ENCODE results near the gene CELSR1.
"Not testable (repeated sequence)": the region's sequence is repeated elsewhere in the genome, so short reads cannot be mapped to it uniquely, and the experiment has no call there.

DNA sequence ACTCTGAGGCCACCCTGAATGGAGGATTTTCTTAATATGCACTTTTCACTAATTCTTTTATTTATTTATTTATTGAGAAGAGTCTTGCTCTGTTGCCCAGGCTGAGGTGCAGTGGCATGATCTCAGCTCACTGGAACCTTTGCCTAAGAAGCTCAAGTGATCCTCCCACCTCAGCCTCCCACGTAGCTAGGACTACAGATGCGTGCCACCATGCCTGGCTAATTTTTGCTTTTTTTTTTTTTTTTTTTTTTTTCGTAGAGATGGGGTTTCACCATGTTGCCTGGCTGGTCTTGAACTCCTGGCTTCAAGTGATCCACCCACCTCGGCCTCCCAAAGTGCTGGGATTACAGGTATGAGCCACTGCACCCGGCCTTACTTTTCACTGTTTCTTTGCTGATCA lies 140.4 kb downstream of the CELSR1 start:
- TF ChIP-seq, protein P1, sequence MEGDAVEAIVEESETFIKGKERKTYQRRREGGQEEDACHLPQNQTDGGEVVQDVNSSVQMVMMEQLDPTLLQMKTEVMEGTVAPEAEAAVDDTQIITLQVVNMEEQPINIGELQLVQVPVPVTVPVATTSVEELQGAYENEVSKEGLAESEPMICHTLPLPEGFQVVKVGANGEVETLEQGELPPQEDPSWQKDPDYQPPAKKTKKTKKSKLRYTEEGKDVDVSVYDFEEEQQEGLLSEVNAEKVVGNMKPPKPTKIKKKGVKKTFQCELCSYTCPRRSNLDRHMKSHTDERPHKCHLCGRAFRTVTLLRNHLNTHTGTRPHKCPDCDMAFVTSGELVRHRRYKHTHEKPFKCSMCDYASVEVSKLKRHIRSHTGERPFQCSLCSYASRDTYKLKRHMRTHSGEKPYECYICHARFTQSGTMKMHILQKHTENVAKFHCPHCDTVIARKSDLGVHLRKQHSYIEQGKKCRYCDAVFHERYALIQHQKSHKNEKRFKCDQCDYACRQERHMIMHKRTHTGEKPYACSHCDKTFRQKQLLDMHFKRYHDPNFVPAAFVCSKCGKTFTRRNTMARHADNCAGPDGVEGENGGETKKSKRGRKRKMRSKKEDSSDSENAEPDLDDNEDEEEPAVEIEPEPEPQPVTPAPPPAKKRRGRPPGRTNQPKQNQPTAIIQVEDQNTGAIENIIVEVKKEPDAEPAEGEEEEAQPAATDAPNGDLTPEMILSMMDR (IDR thresholded peaks at IDR 0.05; ENCODE audit: low read length): not testable (repeated sequence)
- TF ChIP-seq EZH2 (optimal IDR thresholded peaks at IDR 0.05; ENCODE audit: low read depth, low read length); EZH2phosphoT487 (IDR thresholded peaks at IDR 0.05; ENCODE audit: low read length): not testable (repeated sequence)
